Colonic mucosa (tissue), 4 donors: ENCODE results near the gene MSN. TPM values are rescaled to one million over a fixed set of nuclear protein-coding genes. Genes with fewer than 3 reads are reported as not detected.
"Not testable (repeated sequence)": the region's sequence is repeated elsewhere in the genome, so short reads cannot be mapped to it uniquely, and the experiment has no call there.

Source experiments
- DNase-seq: peaks from one replicate; pipeline ENCODE4 v3.0.0-alpha.2; 2020
- H3K27ac ChIP-seq: fragments of 200-600 bp; one replicate; pipeline ENCODE4 v1.8.0; 2021
- H3K27me3 ChIP-seq: fragments of 200-600 bp; one replicate; pipeline ENCODE4 v1.8.0; 2021
- H3K36me3 ChIP-seq: fragments of 200-600 bp; one replicate; pipeline ENCODE4 v1.8.0; 2021
- H3K4me1 ChIP-seq: fragments of 200-600 bp; one replicate; pipeline ENCODE4 v1.8.0; 2021; ENCODE audit warnings: mild to moderate bottlenecking
- H3K4me3 ChIP-seq: fragments of 200-600 bp; one replicate; pipeline ENCODE4 v1.8.0; 2021
- H3K9ac ChIP-seq, 2 donors: one replicate each; pipeline ENCODE4 v1.7.0; 2013; ENCODE audit warnings: control low read depth in 2 of 2, low read depth in 2 of 2, low read length in 2 of 2
- H3K9me3 ChIP-seq: fragments of 200-600 bp; one replicate; pipeline ENCODE4 v1.8.0; 2021
- intact Hi-C: fragments of 100-400 bp; cut with DNase I; formaldehyde crosslinking; loops from one replicate; pipeline ENCODE4 v1.14.1; 2022
- total RNA-seq, 2 donors: library from RNA; stranded (reverse); fragmentation: NEBNext Ultra II Directional in 1 of 2; extraction: Animal tissue kit (Norgen Biotek cat#: 25700) in 1 of 2; gene quantifications; one replicate each; pipeline ENCODE4 v1.2.1, GENCODE V29; 2021
- TF ChIP-seq, protein P1 (sequence below): fragments of 200-600 bp; IDR thresholded peaks from one replicate; pipeline ENCODE4 v1.8.0; 2022; ENCODE audit warnings: antibody characterized with exemption, mild to moderate bottlenecking
- donor health status: healthy.
- donor health status: DM: no; HTN: no; CAD: no.
- donor health status: DM: no; HTN: no; CAD: no.

MSN gene
- total RNA-seq, 2 donors from 2014 or later: 27.5 to 62.7 TPM

- Histone ChIP-seq H3K27me3 (no peaks in the 10 kb centered on the region), H3K36me3 (no peaks in the 10 kb centered on the region), H3K4me1 (no peaks in the 10 kb centered on the region), H3K27ac (no peak overlapping the region), H3K4me3 (no peak overlapping the region), H3K9ac (no peak overlapping the region), H3K9me3 (no peaks in the 10 kb centered on the region)
- intact Hi-C loops: no loop called here
- DNase-seq: peak; percentile 74
- TF ChIP-seq, protein P1, sequence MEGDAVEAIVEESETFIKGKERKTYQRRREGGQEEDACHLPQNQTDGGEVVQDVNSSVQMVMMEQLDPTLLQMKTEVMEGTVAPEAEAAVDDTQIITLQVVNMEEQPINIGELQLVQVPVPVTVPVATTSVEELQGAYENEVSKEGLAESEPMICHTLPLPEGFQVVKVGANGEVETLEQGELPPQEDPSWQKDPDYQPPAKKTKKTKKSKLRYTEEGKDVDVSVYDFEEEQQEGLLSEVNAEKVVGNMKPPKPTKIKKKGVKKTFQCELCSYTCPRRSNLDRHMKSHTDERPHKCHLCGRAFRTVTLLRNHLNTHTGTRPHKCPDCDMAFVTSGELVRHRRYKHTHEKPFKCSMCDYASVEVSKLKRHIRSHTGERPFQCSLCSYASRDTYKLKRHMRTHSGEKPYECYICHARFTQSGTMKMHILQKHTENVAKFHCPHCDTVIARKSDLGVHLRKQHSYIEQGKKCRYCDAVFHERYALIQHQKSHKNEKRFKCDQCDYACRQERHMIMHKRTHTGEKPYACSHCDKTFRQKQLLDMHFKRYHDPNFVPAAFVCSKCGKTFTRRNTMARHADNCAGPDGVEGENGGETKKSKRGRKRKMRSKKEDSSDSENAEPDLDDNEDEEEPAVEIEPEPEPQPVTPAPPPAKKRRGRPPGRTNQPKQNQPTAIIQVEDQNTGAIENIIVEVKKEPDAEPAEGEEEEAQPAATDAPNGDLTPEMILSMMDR: no peak
These were observed 22.7 kb upstream of the MSN start for GRCh38 chrX:65644621-65645289.

- no peaks in the 10 kb centered on the region for H3K27me3 ChIP-seq
- no peaks in the 10 kb centered on the region for H3K4me1 ChIP-seq
- H3K9ac ChIP-seq: no peak overlapping the region
- intact Hi-C loops: no loop called here
- DNase-seq: no peak
- no peaks in the 10 kb centered on the region for H3K36me3 ChIP-seq
- no peak overlapping the region for H3K4me3 ChIP-seq
- no peaks in the 10 kb centered on the region for H3K9me3 ChIP-seq
- TF ChIP-seq, protein P1: no peak
- H3K27ac ChIP-seq: no peak overlapping the region
These were observed 19.7 kb upstream of the MSN start for GRCh38 chrX:65647801-65648200.

DNA sequence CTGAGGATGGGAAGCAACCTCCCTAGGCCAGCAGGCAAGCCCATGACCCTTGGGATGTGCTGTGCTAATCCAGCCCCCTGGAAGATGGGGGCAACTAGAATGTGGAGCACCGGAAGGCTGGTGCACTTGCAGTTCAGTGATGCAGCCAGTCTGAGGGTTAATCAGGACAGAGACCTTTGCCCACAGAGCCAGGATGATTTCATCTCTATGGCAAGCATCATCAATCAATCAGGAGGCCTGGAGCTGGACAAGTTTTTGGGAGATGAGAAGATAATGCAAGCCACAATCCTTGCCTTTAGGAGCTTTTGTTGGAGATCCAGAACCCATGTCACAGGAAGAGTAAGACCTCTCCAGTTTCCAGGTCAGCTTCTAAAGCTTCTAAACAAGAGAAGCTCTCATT lies 15.4 kb upstream of the MSN start:
- H3K9ac ChIP-seq: no peak overlapping the region
- intact Hi-C loops: no loop called here
- H3K4me1 ChIP-seq: no peaks in the 10 kb centered on the region
- no peaks in the 10 kb centered on the region for H3K36me3 ChIP-seq
- no peaks in the 10 kb centered on the region for H3K27me3 ChIP-seq
- H3K4me3 ChIP-seq: no peak overlapping the region
- TF ChIP-seq, protein P1: no peak
- H3K27ac ChIP-seq: no peak overlapping the region
- DNase-seq: no peak
- H3K9me3 ChIP-seq: no peaks in the 10 kb centered on the region

DNA sequence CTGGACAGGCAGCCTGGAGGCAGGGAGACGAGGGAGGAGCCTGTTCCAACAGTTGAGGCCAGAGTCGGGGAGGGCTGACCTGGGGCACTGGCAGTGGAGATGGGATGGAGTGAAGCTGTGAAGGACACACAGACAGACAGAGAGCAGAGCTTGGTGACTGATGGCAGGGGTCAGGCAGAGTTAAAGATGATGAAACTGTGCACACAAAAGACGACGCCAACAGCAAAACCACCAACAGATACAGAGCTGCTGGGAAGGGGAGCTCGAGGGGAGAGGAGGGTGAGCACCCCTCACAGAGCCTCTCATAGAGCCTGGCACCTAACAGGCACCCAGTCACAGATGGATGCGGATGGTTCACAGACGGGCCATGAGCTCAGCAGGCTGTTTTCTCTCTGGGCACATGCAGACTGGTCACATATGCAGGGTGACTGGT lies 10.4 kb upstream of the MSN start:
- H3K9me3 ChIP-seq, H3K9ac ChIP-seq, H3K36me3 ChIP-seq, H3K4me3 ChIP-seq, H3K27me3 ChIP-seq, H3K27ac ChIP-seq, intact Hi-C loops, DNase-seq, H3K4me1 ChIP-seq: not testable (repeated sequence)

- Histone ChIP-seq H3K4me1 (no peaks in the 10 kb centered on the region), H3K36me3 (no peaks in the 10 kb centered on the region), H3K4me3 (no peak overlapping the region), H3K9me3 (no peaks in the 10 kb centered on the region), H3K27me3 (no peaks in the 10 kb centered on the region), H3K27ac (no peak overlapping the region), H3K9ac (no peak overlapping the region)
- no peak for DNase-seq
- intact Hi-C loops: no loop called here
- TF ChIP-seq, protein P1: no peak
These were observed 9.8 kb upstream of the MSN start for GRCh38 chrX:65657659-65658058.

GRCh38 chrX:65658229-65658628 lies 9.2 kb upstream of the MSN start:
- intact Hi-C loops: no loop called here
- H3K27ac ChIP-seq: no peak overlapping the region
- H3K36me3 ChIP-seq: no peaks in the 10 kb centered on the region
- no peaks in the 10 kb centered on the region for H3K27me3 ChIP-seq
- DNase-seq: no peak
- no peaks in the 10 kb centered on the region for H3K9me3 ChIP-seq
- no peaks in the 10 kb centered on the region for H3K4me1 ChIP-seq
- no peak overlapping the region for H3K4me3 ChIP-seq
- H3K9ac ChIP-seq: no peak overlapping the region
- TF ChIP-seq, protein P1: no peak
